Neural cell (in vitro differentiated cells): ENCODE data around the gene HAP1. TPM values are rescaled to one million over a fixed set of nuclear protein-coding genes. Genes with fewer than 3 reads are reported as not detected.
A peak's percentile ranks its signal among the peaks of the same experiment; 100 is the strongest.

Experiments used
- H2AFZ ChIP-seq: fragments of 200-600, 300-800 bp; sonication (generic), shearing (Covaris generic); 2 replicates; pipeline ENCODE4 v1.6.0; 2014; ENCODE audit warnings: low read depth, mild to moderate bottlenecking, antibody characterized with exemption, low read length, moderate library complexity
- H3F3A ChIP-seq: fragments of 200-600 bp; shearing (Covaris generic); 2 replicates; pipeline ENCODE4 v1.6.1; 2016; ENCODE audit warnings: mild to moderate bottlenecking, moderate library complexity, mixed read lengths, antibody characterized with exemption, low read length; ENCODE audit not compliant: insufficient read depth, poor library complexity, severe bottlenecking
- H3K27ac ChIP-seq: fragments of 200-600, 300-800 bp; sonication (generic), shearing (Covaris generic); 2 replicates; pipeline ENCODE4 v1.5.1; 2014; ENCODE audit warnings: mild to moderate bottlenecking, low read length, moderate library complexity
- H3K27me3 ChIP-seq: fragments of 300-800, 200-600 bp; sonication (generic), shearing (Covaris generic); 2 replicates; pipeline ENCODE4 v1.6.0; 2014; ENCODE audit warnings: mild to moderate bottlenecking, low read depth, low read length, moderate library complexity; ENCODE audit not compliant: insufficient read depth
- H3K36me3 ChIP-seq: fragments of 300-800, 200-600 bp; sonication (generic), shearing (Covaris generic); 2 replicates; pipeline ENCODE4 v1.5.1; 2014; ENCODE audit warnings: mild to moderate bottlenecking, antibody characterized with exemption, low read length, moderate library complexity; ENCODE audit not compliant: insufficient read depth
- H3K4me2 ChIP-seq: fragments of 300-800, 200-600 bp; sonication (generic), shearing (Covaris generic); 2 replicates; pipeline ENCODE4 v1.6.0; 2014; ENCODE audit warnings: mild to moderate bottlenecking, low read length
- H3K4me3 ChIP-seq: fragments of 300-800, 200-600 bp; sonication (generic), shearing (Covaris generic); 2 replicates; pipeline ENCODE4 v1.5.1; 2014; ENCODE audit warnings: mild to moderate bottlenecking, low read length, moderate library complexity
- H3K79me2 ChIP-seq: fragments of 200-600 bp; shearing (Covaris generic); replicated peaks from 2 replicates; pipeline ENCODE4 v1.6.0; 2014; ENCODE audit warnings: mild to moderate bottlenecking, low read length, moderate library complexity; ENCODE audit not compliant: insufficient read depth
- H3K9ac ChIP-seq: fragments of 300-800, 200-600 bp; sonication (generic), shearing (Covaris generic); 2 replicates; pipeline ENCODE4 v1.6.1; 2016; ENCODE audit warnings: mild to moderate bottlenecking, low read length, mixed read lengths
- H3K9me2 ChIP-seq: fragments of 200-600 bp; shearing (Covaris generic); 2 replicates; pipeline ENCODE4 v1.6.1; 2016; ENCODE audit warnings: mild to moderate bottlenecking, low read length, mixed read lengths; ENCODE audit not compliant: insufficient read depth
- H3K9me3 ChIP-seq: fragments of 200-600, 300-800 bp; sonication (generic), shearing (Covaris generic); 2 replicates; pipeline ENCODE4 v1.6.1; 2016; ENCODE audit warnings: mild to moderate bottlenecking, mixed run types, low read length, moderate library complexity, mixed read lengths
- H4K20me1 ChIP-seq: fragments of 200-600 bp; shearing (Covaris generic); 2 replicates; pipeline ENCODE4 v1.6.1; 2016; ENCODE audit warnings: mild to moderate bottlenecking, mixed run types; ENCODE audit not compliant: insufficient read depth
- CTCF ChIP-seq: fragments of 450-650 bp; IDR thresholded peaks from 2 replicates; pipeline ENCODE4 v1.5.1; 2014; ENCODE audit warnings: antibody characterized with exemption, mild to moderate bottlenecking, moderate library complexity; ENCODE audit not compliant: poor library complexity, severe bottlenecking
- EP300 ChIP-seq: fragments of 450-650 bp; conservative IDR thresholded peaks from 2 replicates; pipeline ENCODE4 v1.6.1; 2014; ENCODE audit warnings: antibody characterized with exemption, mild to moderate bottlenecking, moderate library complexity; ENCODE audit not compliant: poor library complexity, severe bottlenecking
- EZH2 ChIP-seq: fragments of 200-600, 300-800 bp; shearing (Covaris generic), sonication (generic); IDR thresholded peaks from 2 replicates; pipeline ENCODE4 v1.6.1; 2014; ENCODE audit warnings: antibody characterized with exemption, low read length, borderline replicate concordance, mild to moderate bottlenecking; ENCODE audit not compliant: insufficient read depth, poor library complexity, severe bottlenecking
- MXI1 ChIP-seq: fragments of 450-650 bp; conservative IDR thresholded peaks from 2 replicates; pipeline ENCODE4 v1.6.1; 2014; ENCODE audit warnings: antibody characterized with exemption, mild to moderate bottlenecking; ENCODE audit not compliant: poor library complexity, severe bottlenecking
- POLR2AphosphoS5 ChIP-seq: IDR thresholded peaks from 2 replicates; pipeline ENCODE4 v1.6.1; 2012
- RAD21 ChIP-seq: fragments of 450-650 bp; conservative IDR thresholded peaks from 2 replicates; pipeline ENCODE4 v1.6.1; 2014; ENCODE audit warnings: antibody characterized with exemption, mild to moderate bottlenecking, moderate library complexity
- REST ChIP-seq: IDR thresholded peaks from 2 replicates; pipeline ENCODE4 v1.6.1; 2012; ENCODE audit warnings: borderline replicate concordance
- SMC3 ChIP-seq: fragments of 450-650 bp; conservative IDR thresholded peaks from 2 replicates; pipeline ENCODE4 v1.6.1; 2014; ENCODE audit warnings: antibody characterized with exemption, mild to moderate bottlenecking, moderate library complexity; ENCODE audit not compliant: poor library complexity
- TAF1 ChIP-seq: IDR thresholded peaks from 2 replicates; pipeline ENCODE4 v1.6.1; 2012; ENCODE audit warnings: low read depth
- polyA plus RNA-seq: library from polyadenylated mRNA; depleted of rRNA; stranded (reverse); fragments of >200 nt; gene quantifications from 2 replicates; pipeline ENCODE4 v1.2.3, GENCODE V29; 2014

HAP1 gene
- polyA plus RNA-seq, 1 donor from 2014 or later = 0.79 TPM

GRCh38 chr17:41682631-41683030 lies 51.8 kb downstream of the HAP1 start:
- no peak for TF ChIP-seq MXI1
- no peak for TF ChIP-seq EP300
- no peak for TF ChIP-seq POLR2AphosphoS5
- TF ChIP-seq REST = no peak
- TF ChIP-seq SMC3 = no peak
- no peak for TF ChIP-seq CTCF
- no peak for TF ChIP-seq RAD21
- TF ChIP-seq TAF1 = no peak
- no peak for TF ChIP-seq EZH2
- no peaks in the 10 kb centered on the region for H3K79me2 ChIP-seq
- peak overlapping the region; percentile 76 for H3K9ac ChIP-seq
- no peaks in the 10 kb centered on the region for H3K9me2 ChIP-seq
- H3F3A ChIP-seq = peaks cover 5% of the 10 kb centered on the region
- no peaks in the 10 kb centered on the region for H4K20me1 ChIP-seq
- no peak overlapping the region for H2AFZ ChIP-seq
- H3K4me3 ChIP-seq = peak overlapping the region; percentile 57
- H3K36me3 ChIP-seq = no peaks in the 10 kb centered on the region
- H3K9me3 ChIP-seq = no peaks in the 10 kb centered on the region
- no peaks in the 10 kb centered on the region for H3K27me3 ChIP-seq
- peak overlapping the region; percentile 100 for H3K27ac ChIP-seq
- no peak overlapping the region for H3K4me2 ChIP-seq

- Histone ChIP-seq H3K27me3 (no peaks in the 10 kb centered on the region), H2AFZ (no peak overlapping the region), H3K4me3 (no peak overlapping the region), H3F3A (peaks cover 5% of the 10 kb centered on the region), H3K36me3 (no peaks in the 10 kb centered on the region), H3K79me2 (no peaks in the 10 kb centered on the region), H4K20me1 (no peaks in the 10 kb centered on the region), H3K9me2 (no peaks in the 10 kb centered on the region), H3K9me3 (no peaks in the 10 kb centered on the region), H3K27ac (peak overlapping the region; percentile 100), H3K9ac (no peak overlapping the region), H3K4me2 (no peak overlapping the region)
- no peak for TF ChIP-seq CTCF
- TF ChIP-seq EZH2 = no peak
- TF ChIP-seq SMC3 = no peak
- no peak for TF ChIP-seq EP300
- TF ChIP-seq REST = no peak
- no peak for TF ChIP-seq RAD21
- no peak for TF ChIP-seq MXI1
- no peak for TF ChIP-seq TAF1
- no peak for TF ChIP-seq POLR2AphosphoS5
Measured at GRCh38 chr17:41681776-41682175, 52.7 kb downstream of the HAP1 start.
